Stimulated activated naive CD8-positive, alpha-beta T cell treated with anti-CD3 and anti-CD28 coated beads, Interleukin-15, Interleukin-2, amounts not matched to agents 100 ng/mL and 50 ng/mL, for 24 hours (primary cell): Measurements from ENCODE around the gene RGS8.

ENCODE experiments used
- H3K27ac Mint-ChIP-seq: one replicate; pipeline ENCODE4 v1.8.0; 2021; ENCODE audit warnings: mild to moderate bottlenecking, mixed read lengths
- H3K27me3 Mint-ChIP-seq: one replicate; pipeline ENCODE4 v1.8.0; 2021; ENCODE audit warnings: mixed read lengths
- H3K36me3 Mint-ChIP-seq: one replicate; pipeline ENCODE4 v1.8.0; 2021; ENCODE audit warnings: low read depth, mixed read lengths
- H3K4me1 Mint-ChIP-seq: one replicate; pipeline ENCODE4 v1.8.0; 2021; ENCODE audit warnings: low read depth, mixed read lengths
- H3K4me3 Mint-ChIP-seq: one replicate; pipeline ENCODE4 v1.8.0; 2021; ENCODE audit warnings: mild to moderate bottlenecking, mixed read lengths
- H3K9me3 Mint-ChIP-seq: one replicate; pipeline ENCODE4 v1.8.0; 2021; ENCODE audit warnings: mixed read lengths

The RGS8 gene, protein sequence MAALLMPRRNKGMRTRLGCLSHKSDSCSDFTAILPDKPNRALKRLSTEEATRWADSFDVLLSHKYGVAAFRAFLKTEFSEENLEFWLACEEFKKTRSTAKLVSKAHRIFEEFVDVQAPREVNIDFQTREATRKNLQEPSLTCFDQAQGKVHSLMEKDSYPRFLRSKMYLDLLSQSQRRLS

DNA sequence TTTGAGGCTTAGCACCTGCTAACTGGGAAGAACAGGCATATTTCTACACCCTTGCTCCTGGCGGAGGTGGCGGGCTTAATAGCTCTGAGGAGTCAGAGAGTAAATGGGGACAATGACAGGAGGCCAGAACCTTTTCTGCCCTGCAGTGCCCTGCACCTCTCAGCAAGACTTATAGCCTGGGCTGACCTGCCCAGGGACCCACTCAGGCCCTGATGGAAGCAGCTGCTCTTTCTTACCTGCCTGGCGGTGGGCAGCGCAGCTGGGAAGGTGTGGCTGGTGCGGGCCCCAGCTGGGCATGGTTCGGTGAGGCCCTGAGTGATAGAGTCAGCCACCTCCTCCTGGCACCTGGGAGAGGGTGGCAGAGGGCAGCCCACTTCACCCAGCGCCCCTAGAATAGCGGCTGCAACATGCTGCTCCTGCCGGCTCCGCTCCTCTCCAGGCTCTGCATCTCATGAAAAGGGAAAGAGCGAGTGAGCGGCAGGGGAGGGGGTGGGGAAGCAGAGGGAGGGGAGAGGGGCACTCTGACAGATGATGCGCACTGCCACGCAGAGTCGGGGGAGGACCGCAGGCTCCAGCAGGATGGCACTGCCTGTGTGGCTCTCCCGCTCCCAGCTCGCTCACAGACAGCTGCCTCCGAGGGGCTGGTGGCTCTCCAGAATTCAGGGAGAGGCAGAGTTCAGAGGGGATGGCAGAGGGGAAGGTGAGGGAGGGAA, at the start of gene RGS8:
Gene RGS8 (minus strand): TSS at position 472 of the 713 bp plus-strand sequence. CDS start 14,938 bp downstream, outside the sequence.
- Mint-ChIP-seq H3K4me3 (no peak within 1 kb of the TSS), H3K36me3 (no peaks in the 10 kb centered on the region), H3K27ac (no peak within 1 kb of the TSS), H3K4me1 (no peaks in the 10 kb centered on the region), H3K9me3 (no peaks in the 10 kb centered on the region), H3K27me3 (peaks cover 43% of the 10 kb centered on the region)

DNA sequence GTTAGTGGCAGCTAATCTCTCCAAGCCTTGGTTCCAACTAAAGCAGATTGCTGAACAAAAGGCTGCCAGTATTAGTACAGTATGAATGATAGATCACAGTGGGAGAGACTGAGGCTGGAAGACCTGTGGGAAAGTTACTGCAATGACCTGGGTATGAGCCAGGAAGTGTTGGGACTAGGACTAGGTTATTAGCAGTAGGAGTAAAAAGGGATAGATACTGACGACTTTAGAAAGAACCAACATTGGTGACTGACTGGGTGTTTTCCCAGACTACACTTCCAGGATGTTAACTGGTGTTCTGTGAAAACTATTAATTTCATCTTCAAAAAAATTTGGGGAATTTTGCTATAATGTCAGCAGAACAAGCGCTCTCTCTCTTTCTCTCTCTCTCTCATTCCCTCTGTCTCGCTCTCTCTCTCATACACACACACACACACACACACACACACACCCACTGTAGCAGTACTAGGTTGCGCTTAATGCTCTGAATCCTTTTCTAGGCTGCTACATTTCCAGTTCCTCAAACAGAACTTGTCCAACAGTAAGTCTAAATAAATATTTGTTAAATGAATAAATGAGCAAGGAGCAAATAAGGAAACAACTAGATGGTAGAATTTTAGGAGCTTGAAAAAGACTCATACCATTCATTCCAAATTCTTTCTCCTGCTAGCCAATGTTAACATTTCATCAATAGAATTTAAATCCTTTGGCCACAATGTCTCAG, 47.6 kb upstream of the RGS8 start:
- Mint-ChIP-seq H3K27me3 (peaks cover 51% of the 10 kb centered on the region), H3K4me1 (no peaks in the 10 kb centered on the region), H3K4me3 (no peak overlapping the region), H3K9me3 (no peaks in the 10 kb centered on the region), H3K27ac (no peak overlapping the region), H3K36me3 (no peaks in the 10 kb centered on the region)

DNA sequence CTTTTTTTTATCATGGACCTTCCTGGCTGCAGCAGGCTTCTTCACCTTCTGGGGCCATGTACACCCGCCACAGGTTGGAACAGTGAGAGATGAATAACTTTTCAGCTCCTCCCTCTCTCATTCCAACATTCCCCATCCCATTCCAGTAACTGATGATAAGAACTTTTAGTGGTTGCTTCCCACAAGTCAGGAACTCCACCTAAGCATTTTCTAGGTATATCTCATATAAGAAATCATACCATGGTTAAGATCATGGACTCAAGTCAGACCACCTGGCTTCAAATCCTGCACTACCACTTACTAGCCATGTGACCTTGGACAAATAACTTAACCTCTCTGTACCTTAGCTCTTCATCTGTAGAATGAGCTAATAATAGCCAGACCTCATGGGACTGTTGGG, 42.5 kb upstream of the RGS8 start:
- Mint-ChIP-seq H3K36me3 (no peaks in the 10 kb centered on the region), H3K27ac (no peak overlapping the region), H3K4me1 (no peaks in the 10 kb centered on the region), H3K27me3 (peaks cover 32% of the 10 kb centered on the region), H3K9me3 (no peaks in the 10 kb centered on the region), H3K4me3 (no peak overlapping the region)

DNA sequence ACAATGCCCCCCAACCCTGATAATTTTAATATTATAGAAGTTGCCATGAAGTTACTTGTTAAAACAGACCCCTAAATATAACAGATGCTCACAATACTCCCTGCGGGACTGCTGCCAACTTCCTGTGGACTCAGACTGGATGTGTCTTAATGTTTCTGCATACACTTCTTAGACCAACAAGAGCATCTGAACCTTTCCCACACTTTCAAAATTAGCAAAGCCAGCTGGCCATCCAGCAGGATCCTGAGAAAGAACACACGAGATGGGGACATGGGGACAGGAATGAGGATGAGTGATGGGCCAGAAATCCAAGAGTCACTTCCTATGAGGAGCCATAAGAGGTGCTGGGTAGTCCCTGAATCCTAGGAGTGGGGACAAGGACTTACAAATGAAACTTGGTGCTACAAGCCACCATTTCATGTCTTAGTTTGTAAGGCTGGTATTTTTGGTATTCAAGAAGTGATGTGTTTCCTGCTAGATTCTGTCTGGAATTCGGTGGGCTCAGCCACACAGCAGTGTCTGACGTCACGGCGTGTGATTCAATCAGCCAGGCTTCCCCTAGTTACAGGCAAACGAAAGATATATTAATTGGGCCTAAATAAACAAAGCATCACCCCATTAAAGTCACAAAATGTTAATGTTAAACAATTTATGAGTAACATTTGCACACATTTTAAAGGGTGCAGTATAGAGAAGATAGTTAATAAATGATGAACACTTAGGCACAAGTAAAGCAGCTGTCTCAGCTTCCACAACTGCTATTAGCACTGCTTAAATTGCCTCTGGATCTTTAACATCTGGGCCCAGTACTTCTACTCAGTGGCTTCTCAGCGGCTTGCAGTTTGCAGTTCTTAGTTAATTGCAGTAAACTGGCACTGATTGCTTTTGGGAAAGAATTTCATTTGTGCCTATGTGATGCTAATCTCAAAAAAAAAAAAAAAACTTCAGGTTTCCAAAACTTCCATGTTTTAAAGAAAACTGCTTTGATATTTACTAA, 41.2 kb upstream of the RGS8 start:
- Mint-ChIP-seq H3K4me3 (no peak overlapping the region), H3K9me3 (no peaks in the 10 kb centered on the region), H3K27ac (no peak overlapping the region)

DNA sequence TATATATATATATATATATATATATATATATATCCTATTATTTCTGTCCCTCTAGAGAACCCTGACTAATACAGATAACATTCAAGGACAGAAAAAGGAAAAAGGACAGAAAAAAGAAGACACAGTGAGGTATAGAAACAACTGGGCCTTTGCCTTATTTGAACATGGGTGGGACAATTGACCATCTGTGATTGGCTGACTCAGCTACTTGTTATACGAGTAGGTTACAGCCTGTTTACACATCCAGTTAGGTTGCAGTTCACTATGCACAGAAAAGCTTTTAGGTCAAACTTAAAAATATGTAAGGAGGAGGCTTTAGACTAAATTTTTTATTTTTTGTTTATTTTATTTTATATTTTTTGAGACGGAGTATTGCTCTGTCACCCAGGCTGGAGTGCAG, 39.8 kb upstream of the RGS8 start:
- Mint-ChIP-seq H3K9me3 (no peaks in the 10 kb centered on the region), H3K27me3 (peaks cover 14% of the 10 kb centered on the region), H3K4me1 (peaks cover 7% of the 10 kb centered on the region), H3K36me3 (no peaks in the 10 kb centered on the region), H3K4me3 (no peak overlapping the region), H3K27ac (no peak overlapping the region)

More for the DNA sequence above, 41.2 kb upstream of the RGS8 start:
- Mint-ChIP-seq H3K27me3 (peaks cover 19% of the 10 kb centered on the region), H3K36me3 (no peaks in the 10 kb centered on the region), H3K4me1 (peaks cover 7% of the 10 kb centered on the region)

DNA sequence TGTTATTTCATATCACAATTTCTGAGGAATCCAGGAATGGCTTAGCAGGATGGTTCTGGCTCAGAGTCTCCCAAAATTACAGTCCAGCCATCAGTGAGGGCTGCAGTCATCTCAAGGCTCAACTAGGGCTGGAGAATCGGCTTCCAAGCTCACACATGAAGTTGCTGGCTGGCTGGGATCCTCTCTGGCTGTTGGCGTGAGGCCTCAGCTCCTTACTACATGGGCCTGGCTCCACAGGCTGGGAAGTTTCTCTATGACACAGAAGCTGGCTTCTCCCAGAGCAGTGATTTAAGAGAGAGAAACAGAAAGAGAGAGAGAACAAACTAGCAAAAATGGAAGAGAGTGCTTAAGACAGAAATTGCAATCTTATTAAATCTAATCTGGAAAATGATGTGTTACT, 38.8 kb upstream of the RGS8 start:
- Mint-ChIP-seq H3K4me1 (peaks cover 14% of the 10 kb centered on the region), H3K36me3 (no peaks in the 10 kb centered on the region), H3K27ac (no peak overlapping the region), H3K27me3 (peaks cover 15% of the 10 kb centered on the region), H3K9me3 (no peaks in the 10 kb centered on the region), H3K4me3 (no peak overlapping the region)

DNA sequence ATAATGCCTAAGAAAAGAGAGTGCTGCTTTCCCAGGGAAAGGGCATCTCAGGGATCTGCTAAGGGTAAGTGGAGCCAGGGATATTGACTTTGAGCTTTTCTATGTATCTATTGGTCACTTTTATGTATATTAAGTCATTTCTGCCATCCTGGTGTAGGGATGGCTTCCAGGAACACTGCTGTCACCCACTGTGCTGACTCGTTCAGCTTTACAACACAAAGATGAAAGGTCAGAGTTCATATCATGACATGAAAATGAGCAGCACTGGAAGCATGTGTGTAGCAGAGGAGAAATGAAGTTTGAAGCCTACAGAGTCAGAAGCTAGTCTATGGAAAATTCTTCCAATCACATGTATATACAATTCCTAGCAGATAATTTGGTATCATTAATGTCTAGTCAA, 37.1 kb upstream of the RGS8 start:
- no peaks in the 10 kb centered on the region for H3K36me3 Mint-ChIP-seq
- H3K27me3 Mint-ChIP-seq: peaks cover 7% of the 10 kb centered on the region
- H3K27ac Mint-ChIP-seq: no peak overlapping the region
- H3K4me3 Mint-ChIP-seq: no peak overlapping the region
- H3K9me3 Mint-ChIP-seq: no peaks in the 10 kb centered on the region
- H3K4me1 Mint-ChIP-seq: peaks cover 31% of the 10 kb centered on the region

DNA sequence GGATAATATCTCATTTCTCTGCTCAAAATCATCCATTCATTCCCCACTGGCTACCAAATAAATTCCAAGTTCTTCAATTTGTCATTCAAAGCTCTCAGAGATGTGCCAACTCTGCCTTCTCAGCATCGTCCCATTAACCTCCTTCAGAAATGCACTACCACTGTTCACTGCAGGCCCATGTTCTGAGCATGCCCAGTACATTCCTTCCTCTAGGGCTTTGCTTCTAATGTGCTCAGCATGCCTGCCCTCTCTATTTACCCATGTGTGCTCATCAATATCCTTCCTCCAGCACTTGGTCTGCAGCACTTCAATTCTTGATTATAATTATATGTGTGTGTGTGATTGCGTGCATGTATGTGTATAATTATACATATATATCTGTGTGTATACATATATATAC, 36.1 kb upstream of the RGS8 start:
- Mint-ChIP-seq H3K4me1 (peaks cover 40% of the 10 kb centered on the region), H3K9me3 (no peaks in the 10 kb centered on the region), H3K27me3 (peaks cover 7% of the 10 kb centered on the region), H3K4me3 (no peak overlapping the region), H3K36me3 (no peaks in the 10 kb centered on the region), H3K27ac (peak overlapping the region; percentile 31)

DNA sequence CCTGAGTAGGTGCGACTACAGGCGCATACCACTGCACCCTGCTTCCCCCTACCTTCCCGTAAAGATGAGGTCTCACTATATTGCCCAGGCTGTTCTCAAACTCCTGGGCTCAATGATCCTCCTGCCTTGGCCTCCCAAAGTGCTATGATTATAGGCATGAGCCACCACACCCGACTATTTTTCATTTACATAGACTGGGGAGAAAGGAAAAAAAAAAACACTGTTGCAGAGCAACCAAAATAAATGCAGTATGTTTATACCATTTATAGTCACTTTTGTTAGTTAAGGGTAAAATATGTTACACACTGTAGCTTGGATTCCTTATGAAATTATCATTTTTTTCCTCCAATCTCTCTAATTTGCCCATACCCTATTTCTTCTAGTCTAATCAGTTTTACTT, 35.2 kb upstream of the RGS8 start:
- Mint-ChIP-seq H3K27me3 (peaks cover 7% of the 10 kb centered on the region), H3K27ac (no peak overlapping the region), H3K4me1 (peaks cover 49% of the 10 kb centered on the region), H3K9me3 (no peaks in the 10 kb centered on the region), H3K36me3 (no peaks in the 10 kb centered on the region), H3K4me3 (no peak overlapping the region)

DNA sequence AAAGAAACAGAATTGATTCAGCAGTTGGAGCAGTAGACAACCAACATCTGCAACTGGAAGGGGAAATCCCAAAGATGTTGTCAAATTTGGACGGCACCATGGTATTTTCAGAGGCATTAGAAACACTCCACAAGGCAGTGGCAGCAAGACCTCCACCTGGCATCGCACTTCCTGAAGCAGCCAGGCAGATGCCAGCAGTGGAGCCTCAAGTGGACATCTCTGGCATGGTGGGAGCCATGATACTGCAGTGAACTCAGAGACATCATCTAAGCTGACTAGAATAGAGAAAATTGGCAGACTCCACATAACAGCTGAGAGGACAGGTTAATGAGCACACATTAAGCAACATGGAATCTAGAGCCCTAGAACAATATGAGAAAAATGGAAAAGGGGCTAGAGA, 33.9 kb upstream of the RGS8 start:
- Mint-ChIP-seq H3K4me3 (no peak overlapping the region), H3K4me1 (peaks cover 62% of the 10 kb centered on the region), H3K27me3 (peaks cover 7% of the 10 kb centered on the region), H3K9me3 (no peaks in the 10 kb centered on the region), H3K36me3 (no peaks in the 10 kb centered on the region), H3K27ac (no peak overlapping the region)

DNA sequence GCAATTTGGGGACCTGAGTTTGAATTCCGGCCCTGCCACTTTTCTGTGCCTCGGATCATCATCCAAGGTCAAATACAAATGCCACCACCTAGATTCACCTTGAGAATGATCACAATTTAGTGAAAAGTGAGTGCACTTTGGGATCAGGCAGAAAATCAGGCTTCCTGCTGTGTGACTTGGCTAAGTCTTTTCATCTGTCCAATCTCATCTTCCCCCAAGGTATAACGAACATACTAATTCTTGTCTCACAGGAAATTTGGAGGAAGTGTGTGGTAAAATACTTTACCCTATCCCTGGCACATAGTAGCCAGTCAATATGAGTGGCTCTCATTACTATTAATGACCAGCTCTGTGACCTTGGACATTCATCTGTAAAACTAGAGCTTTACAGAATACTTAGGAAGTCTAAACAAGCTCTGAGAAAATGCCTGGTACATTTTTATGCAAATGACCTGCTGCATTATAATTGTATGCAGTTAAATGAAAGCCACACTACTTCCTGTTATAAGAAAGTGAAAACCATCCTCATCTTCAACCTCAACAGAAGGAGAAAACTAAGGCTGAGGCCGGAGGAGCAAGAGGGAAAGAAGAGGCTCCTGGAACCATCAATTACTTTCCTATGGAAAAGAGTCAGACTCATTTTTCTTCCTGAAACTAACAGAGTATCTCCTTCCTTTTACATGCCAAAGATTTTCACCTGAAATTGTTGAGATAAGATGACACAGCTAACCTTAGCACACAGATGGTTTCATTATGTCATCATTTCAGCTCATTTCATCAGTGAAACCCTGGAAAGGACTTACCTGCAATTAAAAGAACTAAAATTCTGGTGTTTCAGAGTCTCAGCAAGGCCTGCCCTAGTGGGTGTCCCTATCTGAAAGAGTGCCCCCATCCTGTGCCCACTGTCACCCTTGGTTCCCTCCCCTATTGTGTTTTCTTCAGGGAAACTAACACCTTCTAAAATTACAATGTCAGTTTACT, 32.6 kb upstream of the RGS8 start:
- Mint-ChIP-seq H3K9me3 (no peaks in the 10 kb centered on the region), H3K4me3 (no peak overlapping the region), H3K27me3 (peaks cover 7% of the 10 kb centered on the region), H3K4me1 (peaks cover 73% of the 10 kb centered on the region), H3K36me3 (no peaks in the 10 kb centered on the region), H3K27ac (no peak overlapping the region)

DNA sequence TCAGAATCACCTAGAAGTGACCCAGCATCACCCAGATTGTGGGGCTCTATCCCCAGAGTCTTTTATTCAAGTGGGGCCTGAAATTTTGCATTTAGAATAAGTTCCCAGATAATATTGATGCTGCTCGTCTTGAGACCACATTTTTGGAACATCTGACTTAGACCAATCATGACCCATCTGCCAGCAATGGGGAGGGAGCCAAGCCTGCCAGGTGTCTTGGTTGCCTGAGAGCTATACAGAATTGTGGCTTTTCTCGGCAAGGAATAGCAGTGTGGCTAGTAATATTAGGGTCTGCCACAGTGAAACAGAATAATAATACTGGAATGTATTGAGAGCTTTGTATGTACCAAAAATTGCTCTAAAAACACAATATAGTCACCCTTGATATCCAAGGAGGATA, 31.1 kb upstream of the RGS8 start:
- H3K9me3 Mint-ChIP-seq: no peaks in the 10 kb centered on the region
- no peak overlapping the region for H3K27ac Mint-ChIP-seq
- no peak overlapping the region for H3K4me3 Mint-ChIP-seq
- no peaks in the 10 kb centered on the region for H3K36me3 Mint-ChIP-seq
- H3K27me3 Mint-ChIP-seq: peaks cover 7% of the 10 kb centered on the region
- peaks cover 66% of the 10 kb centered on the region for H3K4me1 Mint-ChIP-seq

DNA sequence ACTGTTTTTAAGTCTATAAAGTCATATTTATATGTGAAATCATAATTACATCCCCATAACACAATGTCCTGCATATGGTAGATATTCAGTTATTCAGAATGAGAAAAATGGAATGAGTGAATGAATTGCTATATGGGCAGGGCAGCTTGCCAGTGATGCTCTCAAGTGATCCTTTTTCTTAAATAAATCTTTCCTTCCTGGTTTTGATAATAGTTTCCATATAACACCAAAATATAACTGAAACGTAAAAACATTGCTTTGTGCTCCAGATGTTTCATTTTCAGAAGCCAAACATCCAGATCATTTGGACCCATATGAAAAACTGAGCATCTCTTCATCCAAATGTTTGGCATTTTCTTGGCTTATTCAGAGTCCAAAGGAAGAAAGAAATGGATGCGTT, 30.2 kb upstream of the RGS8 start:
- H3K27me3 Mint-ChIP-seq: peaks cover 7% of the 10 kb centered on the region
- no peaks in the 10 kb centered on the region for H3K36me3 Mint-ChIP-seq
- H3K4me3 Mint-ChIP-seq: peak overlapping the region; percentile 0
- peaks cover 75% of the 10 kb centered on the region for H3K4me1 Mint-ChIP-seq
- peak overlapping the region; percentile 86 for H3K27ac Mint-ChIP-seq
- H3K9me3 Mint-ChIP-seq: no peaks in the 10 kb centered on the region

DNA sequence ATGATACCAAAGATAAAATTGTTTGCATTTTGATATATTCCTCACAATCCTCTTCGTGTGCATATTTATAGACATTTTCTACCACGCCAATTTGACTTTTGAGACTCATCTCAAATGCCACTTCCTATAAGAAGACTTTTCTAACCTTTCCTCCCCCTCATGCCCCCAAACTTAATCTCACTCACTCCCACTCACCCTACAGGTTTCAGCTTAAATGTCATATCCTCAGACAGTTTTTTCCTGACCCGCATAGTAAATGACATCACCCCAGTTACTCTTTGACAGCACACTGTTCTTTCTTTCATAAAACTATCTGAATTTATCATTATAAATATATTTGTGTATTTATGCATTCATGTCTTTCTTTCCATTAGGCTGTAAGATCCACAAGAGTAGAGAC, 29.6 kb upstream of the RGS8 start:
- H3K4me1 Mint-ChIP-seq: peaks cover 79% of the 10 kb centered on the region
- peaks cover 3% of the 10 kb centered on the region for H3K27me3 Mint-ChIP-seq
- peak overlapping the region; percentile 54 for H3K4me3 Mint-ChIP-seq
- H3K9me3 Mint-ChIP-seq: no peaks in the 10 kb centered on the region
- peak overlapping the region; percentile 86 for H3K27ac Mint-ChIP-seq
- H3K36me3 Mint-ChIP-seq: no peaks in the 10 kb centered on the region
